Measurements from ENCODE around the gene IRF2BPL. TPM values are rescaled to one million over a fixed set of nuclear protein-coding genes. Genes with fewer than 3 reads are reported as not detected.

The IRF2BPL gene
- 21.2 to 28.3 TPM (median 25.3 TPM) in 5 replicates for total RNA-seq (2022; extraction: Qiagen RNA extraction; ENCODE audit: low read depth)

DNA sequence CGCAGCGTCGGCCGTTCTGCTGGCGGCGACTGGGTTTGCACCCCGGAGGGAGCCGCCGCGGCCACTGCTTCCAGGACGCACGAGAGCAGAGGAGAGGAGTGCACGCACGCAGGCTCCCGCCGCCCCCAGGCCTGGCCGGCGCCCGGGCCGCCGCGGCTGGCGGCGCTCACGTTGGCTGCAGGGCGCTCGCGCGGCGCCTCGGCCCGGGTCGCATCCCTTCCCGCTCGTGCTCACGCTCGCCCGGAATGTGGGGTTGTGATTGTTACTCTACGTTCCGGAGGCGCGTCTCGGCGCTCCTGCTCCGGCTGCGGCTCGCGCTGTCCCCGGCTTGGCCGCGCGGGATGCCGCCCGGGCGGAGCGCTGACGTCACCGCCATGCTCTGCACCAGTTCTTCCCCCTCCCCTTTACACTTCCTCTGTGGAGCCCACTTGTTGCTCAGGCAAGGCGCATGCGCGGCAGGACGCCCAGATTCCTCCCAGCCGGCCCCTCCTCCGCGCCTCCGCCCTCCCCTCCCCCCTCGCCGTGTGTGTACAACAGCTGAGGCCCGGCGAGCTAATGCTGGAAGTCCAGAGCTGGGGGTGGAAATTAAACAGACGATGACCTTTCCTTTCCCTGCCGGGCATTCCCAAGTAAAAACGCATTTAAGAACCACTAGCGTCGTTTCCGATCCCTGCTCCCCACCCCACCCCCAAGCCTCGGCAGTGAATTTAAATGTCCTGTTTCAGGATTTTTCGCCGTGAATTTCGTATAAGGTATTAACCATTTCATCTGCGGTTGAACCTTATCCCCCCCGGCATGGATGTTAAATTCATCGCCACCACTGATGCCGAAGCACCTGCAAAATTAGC, at the start of gene IRF2BPL:
Gene IRF2BPL (minus strand): TSS at position 325 of the 848 bp plus-strand sequence. CDS start 916 bp downstream, outside the sequence.

Other genes with a start within 250 kb of the IRF2BPL start
- 7.7 to 11.0 TPM (median 10.1 TPM) in 5 replicates for gene ANGEL1, start 215.8 kb downstream of the IRF2BPL start, total RNA-seq (2022; extraction: Qiagen RNA extraction; ENCODE audit: low read depth)
- not detected in 5 replicates for gene LRRC74A, start 202.3 kb downstream of the IRF2BPL start, total RNA-seq (2022; extraction: Qiagen RNA extraction; ENCODE audit: low read depth)
- gene CIPC, start 69.5 kb upstream of the IRF2BPL start, total RNA-seq (2022; extraction: Qiagen RNA extraction; ENCODE audit: low read depth), result 7.7 to 10.3 TPM (median 7.8 TPM) in 5 replicates
- gene ZDHHC22, start 113.1 kb upstream of the IRF2BPL start, total RNA-seq (2022; extraction: Qiagen RNA extraction; ENCODE audit: low read depth), result 0.29 to 0.36 TPM (median 0.33 TPM) in 5 replicates
- 0.53 to 1.0 TPM (median 0.81 TPM) in 5 replicates for gene TMEM63C, start 153.1 kb upstream of the IRF2BPL start, total RNA-seq (2022; extraction: Qiagen RNA extraction; ENCODE audit: low read depth)
- 0.08 TPM in 1 of 5 replicates, not detected in the others for gene NGB, start 242.5 kb upstream of the IRF2BPL start, total RNA-seq (2022; extraction: Qiagen RNA extraction; ENCODE audit: low read depth)